GM18867 (cell line): ENCODE data around the gene LPP.

Experiments used
- ATAC-seq: cut with Tn5 transposase; IDR thresholded peaks from one replicate; pipeline ENCODE4 v1.9.1; 2021; ENCODE audit warnings: mild to moderate bottlenecking, moderate library complexity; ENCODE audit not compliant: unreplicated experiment

Gene LPP

DNA sequence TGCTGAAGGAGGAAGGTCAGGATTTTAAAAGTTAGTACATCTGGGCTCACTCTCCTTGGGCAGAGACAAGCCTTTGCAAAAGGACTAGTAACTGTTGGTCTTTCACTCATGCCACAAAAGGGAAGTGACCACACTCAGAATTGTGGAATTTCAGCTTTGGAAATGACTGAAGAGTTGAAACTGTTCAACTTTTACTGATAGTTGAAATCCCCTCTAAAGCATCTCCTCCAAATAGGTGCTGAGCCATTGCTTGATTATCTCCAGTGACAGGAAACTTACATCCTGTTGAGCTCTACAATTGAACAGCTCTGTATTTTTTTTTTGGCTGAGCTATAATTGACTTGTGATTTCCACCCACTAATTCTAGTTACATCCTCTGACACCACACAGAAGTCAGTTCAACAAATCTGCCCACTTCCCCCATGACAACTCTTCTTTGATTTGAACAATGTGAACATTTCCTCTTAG is 763.0 kb downstream of the LPP start:
- peak; percentile 62 for ATAC-seq

DNA sequence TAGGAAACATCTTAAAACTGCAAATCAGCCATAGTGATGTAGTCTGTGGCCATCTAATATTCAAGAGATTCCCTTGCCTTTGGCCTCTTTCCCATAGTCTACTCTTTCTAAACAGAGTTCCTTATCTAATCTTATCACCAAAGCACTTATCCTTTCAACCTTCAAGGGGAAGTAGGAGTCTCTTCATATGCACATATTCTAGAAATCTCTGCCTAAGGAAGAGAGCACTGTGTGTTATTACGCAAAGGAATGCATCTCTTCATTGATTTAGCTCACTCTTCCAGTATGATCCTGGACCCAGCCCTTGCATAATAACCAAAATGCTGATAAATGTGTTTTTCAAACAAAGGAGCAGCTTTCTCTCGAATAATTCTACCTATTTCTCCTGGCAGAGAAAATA is 764.1 kb downstream of the LPP start:
- ATAC-seq = no peak

DNA sequence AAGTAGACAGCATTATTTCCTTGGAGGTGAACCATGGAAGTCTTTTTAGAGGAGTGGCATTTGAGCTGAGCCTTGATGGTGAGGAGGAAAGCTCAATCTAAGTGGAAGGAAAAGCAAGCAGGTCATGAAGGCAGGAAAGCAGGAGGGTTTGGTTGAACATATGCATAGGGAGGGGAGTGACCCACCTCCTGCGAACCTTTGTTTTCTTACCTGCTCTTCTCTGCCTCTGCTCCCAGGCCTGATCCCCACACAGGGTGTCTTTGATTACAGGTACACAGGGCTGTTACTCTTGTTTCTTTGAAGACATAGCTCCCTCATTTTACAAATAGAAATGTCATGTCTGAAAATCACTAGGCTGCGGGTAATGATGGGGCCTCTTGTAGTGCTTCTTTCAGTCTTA is 769.7 kb downstream of the LPP start:
- no peak for ATAC-seq

DNA sequence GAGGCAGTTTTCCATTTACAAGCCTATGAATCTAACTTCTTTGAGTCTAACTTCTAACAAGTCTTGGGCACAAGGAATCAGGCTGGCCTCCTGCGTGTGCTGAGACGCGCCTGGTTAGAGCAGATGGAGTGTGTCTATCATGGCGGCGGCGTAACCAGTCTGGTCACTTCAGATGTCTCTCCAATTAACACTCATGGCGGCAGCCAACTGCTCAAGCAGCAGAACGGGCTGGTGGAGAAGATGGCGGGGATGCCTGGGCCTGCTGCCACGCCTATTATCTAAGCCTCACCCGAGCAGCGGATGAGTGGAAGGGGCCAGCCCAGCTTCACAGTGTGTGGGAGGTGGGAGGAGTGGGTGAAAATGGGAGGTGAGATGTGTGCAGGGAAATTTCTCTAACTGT is 771.4 kb downstream of the LPP start:
- no peak for ATAC-seq

DNA sequence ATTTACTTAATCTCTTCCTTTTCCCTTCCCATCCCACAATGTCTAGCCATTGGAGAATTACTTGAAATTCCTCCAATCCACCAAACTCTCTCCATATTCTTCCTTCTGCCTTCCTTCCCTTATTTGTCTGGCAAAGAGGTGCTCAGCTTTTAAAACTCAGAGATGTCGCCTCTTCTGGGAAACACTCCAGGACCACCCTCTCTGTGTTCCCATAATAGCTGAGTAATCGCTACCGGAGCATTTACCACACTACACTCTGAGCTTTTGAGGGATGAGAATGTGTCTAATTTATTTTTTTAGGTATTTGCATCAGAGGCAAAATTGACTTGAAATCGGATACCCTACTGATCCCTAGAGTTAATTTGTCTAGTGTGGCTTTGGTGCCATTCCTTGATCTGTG is 772.2 kb downstream of the LPP start:
- no peak for ATAC-seq

DNA sequence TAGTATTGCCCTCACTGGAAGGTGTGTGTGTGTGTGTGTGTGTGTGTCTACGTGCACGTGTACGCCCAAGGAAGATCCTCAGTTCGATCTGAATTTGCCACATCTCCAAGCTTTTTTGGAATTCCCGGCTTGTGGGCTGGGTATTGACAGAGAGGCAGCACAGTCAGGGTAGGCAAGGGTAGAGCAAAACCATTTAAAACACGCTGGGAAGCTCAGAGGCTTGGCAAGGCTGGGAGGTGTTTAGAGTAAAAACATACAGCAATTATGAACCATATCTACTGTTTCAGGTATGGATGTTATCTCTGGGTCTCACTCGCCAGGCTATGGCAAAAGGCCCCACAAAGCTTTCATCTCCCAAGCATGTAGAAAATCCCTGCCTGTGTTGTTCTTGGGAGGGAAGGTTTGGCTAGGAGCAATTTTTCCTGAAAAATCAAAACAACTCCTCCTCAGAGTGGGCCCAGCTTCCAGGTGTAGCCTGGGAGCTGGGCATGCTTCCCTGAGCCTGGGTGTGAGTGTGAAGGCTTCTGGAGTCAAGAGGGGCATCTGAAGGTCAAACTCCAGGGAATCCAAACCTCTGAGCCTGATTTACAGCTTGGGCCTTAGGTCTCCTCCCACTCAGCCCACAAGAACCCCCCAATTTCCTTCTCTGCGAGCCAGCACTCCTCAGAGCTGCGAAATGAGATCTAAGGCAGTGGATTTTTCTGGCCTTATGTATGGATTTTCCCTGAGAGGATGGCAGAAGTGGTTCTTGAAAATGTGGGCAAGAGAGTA is 773.0 kb downstream of the LPP start:
- no peak for ATAC-seq

DNA sequence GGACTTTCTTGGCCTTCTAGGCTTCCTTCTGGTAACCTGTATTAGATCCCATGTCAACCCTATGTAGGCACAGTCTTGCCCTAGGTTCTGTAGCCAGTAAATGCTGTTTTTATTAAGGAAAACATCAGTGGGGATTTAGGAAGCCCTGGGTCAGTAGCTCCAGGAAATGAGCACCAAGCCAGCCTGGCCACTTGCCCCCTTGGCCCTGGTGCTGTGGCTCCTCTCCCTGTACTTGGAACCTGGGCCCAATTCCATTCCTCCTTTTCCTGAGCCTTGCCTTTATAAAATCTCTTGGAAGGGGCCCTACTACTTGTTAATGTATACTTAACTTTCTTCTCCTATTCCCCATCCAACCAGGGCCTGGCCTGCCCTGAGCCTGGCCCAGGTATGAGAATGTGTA is 774.0 kb downstream of the LPP start:
- ATAC-seq = no peak

DNA sequence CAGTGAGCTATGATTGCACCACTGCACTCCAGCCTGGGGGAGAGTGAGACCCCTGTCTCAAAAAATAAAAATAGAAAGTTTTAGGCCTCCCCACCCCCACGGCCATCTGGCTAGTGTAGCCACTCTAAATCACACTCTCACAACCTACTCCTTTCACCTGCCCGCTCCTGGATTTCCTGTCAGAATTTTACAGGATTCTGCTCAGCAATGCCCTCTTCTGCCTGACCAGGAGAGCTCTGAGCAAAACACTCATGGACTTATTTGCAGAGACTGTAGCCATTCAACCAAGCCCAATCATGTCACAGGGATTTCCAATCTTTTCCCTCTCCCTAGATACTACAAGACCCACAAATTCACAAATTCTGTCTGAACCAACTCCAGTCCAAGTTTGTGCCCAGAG is 775.2 kb downstream of the LPP start:
- no peak for ATAC-seq

DNA sequence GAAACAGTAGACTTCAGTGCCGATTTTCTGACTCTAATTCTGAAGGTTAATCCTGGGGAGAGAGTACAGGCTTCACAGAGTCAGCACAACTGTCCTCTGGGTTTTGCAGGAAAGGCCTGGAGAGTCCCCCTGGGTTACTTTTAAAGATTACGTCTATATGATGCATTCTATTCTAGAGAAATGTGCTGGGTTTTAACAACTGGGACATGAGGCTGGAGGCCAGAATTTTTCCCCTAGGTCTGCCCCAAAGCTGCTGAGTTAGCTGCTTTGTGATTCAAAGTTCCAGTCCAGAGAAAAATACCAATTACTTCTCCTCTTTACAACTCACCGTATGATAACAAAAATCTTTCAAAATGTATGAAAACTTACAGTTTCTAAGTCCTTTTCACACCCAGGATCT is 777.1 kb downstream of the LPP start:
- no peak for ATAC-seq

DNA sequence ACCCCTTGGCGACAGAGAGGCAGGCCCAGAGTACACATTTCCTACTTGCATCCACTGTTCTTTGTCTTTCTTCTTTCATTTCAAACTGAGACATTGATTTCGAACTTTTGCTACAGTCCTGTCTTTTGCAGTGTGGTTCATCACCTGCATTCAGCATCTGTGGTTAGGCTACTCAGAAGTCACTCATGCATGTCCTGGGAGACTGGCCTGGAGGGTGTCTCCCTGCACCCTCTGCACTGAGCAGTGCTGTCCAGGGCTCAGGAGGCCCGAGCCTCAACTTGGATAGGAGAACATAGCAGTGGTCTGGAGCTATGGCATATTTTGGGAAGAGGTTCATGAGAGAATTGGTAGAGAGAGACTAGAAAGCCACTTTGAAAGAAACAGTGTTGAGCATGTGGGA is 777.6 kb downstream of the LPP start:
- no peak for ATAC-seq

DNA sequence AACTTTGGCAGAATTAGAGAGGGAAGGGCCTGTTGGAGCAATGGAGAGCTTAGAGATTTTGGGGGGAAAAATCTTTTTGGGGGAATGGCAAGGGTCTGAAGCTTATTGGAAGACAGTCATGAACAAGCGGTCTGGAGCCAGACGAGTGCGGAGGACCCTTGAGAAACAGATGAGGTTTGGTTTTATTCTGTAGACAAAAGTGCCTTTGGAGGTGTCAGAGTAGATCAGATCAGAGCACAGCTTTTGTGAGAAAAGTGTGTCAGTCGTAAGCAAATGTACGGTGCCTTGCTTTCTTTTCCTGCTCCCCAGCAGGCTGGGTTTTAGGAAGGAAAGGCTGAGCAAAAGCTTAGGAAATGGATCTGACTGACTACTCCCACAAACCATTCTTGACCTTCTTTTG is 781.0 kb downstream of the LPP start:
- ATAC-seq = no peak

DNA sequence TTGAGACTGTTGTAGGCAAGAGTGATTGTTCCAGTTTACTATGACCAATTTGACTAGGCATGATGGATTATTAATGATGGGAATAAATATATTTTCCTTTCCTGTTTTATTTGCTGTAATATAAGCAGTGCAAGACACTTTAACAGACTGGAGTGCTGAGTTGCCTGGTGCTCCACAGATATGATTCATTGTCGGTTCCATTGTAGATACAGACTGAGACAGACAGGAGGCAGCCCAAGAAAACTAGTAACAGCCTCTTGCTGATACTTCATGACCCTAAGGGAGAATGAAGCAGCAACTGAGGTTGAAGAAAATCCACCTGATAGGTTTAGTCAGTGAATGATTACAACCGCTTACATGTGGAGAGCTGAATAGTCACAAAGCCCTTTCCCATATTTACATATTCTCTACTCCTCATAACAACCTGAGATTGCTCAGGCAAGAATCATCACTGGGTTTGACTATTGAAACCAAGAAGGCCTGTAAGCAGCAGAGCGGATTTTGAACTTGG is 782.7 kb downstream of the LPP start:
- ATAC-seq = no peak

DNA sequence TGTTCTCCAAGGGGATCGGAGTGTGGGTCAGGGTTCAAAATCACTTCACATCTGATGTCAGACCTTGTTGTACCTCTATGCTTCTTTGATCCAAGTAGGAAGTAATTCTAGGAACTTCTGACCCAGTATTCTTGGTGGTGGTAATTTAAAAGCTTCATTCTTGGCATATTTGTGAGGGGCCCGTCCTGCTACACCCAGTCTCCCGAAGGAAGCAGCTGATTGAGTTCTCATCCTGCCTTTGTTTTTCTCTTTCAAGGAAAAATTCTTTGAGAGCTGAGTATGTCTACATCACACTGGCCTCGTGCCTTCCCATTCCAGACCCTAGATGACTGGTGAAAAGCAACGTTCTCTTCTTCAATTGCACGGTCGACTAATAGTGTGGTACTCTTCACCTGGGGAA is 783.4 kb downstream of the LPP start:
- no peak for ATAC-seq

DNA sequence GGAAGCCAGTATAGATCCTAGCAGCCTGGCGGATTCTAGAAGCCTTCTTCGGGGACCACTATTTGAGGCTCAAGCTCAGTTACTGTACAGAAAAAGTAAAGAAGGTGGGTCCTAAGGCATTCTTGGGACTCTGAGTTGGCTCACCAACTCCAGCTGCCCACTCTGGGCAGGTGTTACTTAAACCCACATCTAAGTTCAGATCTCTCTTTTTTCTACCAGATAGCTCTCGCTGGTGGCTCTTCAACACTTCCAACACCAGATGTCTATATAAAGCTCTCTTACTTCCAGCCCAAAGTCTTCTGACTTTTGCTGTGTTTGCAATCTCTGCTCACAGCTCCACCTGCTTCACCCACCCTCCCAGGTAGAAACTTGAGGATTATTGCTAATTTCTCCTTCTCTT is 785.0 kb downstream of the LPP start:
- ATAC-seq = no peak

DNA sequence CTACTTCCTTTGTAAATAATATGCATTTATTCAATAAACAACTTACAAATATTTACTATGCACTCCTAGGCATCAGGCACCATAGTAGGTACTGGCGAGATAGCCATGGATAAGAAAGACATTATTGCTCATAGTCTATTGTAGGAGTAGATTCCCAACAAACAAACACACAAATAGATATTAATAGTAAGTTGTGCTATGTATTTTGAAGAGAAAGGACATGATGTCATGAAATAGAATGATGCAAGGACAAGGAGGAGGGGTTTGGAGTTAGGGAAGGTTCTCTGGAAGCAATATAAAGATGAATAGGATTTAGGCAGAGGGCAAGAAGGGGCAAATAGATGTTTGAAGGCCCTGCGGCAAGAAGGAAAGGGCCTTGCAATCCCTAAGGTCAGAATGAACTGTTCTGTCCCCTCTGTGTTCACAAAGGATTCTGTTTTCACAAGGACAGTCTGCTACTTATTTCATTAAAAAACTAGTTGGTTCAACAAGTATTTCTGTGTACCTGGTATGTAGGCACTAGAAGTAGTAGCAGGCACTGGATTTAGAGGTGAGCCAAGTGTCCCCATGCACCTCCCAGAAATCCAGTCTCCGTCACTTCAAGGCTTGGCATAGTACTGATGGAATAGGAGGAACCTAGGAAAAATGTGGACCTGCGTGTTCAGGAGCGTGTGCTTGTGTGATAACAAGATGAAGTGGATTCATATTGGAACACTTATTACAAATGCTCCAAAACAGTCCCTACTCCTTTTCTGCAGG is 786.0 kb downstream of the LPP start:
- ATAC-seq = no peak
